ELR (cell line): ENCODE results near the gene SELENOF.
"Not testable (repeated sequence)": the region's sequence is repeated elsewhere in the genome, so short reads cannot be mapped to it uniquely, and the experiment has no call there.

Experiments used
- DNase-seq: peaks from one replicate; pipeline ENCODE4 v3.0.0-alpha.2; 2015; ENCODE audit warnings: low read depth

SELENOF gene

GRCh38 chr1:86814118-86814517 lies 99.8 kb downstream of the SELENOF start:
- DNase-seq: not testable (repeated sequence)
